GM13976 (cell line): ENCODE measurements around the gene SPINDOC.

Experiments used
- DNase-seq: peaks from one replicate; pipeline ENCODE4 v3.0.0; 2012; ENCODE audit warnings: low spot score
- CTCF ChIP-seq: IDR thresholded peaks from 2 replicates; pipeline ENCODE4 v1.5.1; 2012; ENCODE audit warnings: borderline replicate concordance, mild to moderate bottlenecking; ENCODE audit not compliant: insufficient read depth; ENCODE audit errors: extremely low read depth, missing control alignments, control extremely low read depth
- in situ Hi-C: fragments of 300-500 bp; cut with MboI; formaldehyde crosslinking; loops from one replicate; pipeline ENCODE4 v1.12.0; 2022; ENCODE audit warnings: low sequenced_read_pairs, mixed read lengths, inconsistent platforms; ENCODE audit not compliant: unreplicated experiment

SPINDOC gene

DNA sequence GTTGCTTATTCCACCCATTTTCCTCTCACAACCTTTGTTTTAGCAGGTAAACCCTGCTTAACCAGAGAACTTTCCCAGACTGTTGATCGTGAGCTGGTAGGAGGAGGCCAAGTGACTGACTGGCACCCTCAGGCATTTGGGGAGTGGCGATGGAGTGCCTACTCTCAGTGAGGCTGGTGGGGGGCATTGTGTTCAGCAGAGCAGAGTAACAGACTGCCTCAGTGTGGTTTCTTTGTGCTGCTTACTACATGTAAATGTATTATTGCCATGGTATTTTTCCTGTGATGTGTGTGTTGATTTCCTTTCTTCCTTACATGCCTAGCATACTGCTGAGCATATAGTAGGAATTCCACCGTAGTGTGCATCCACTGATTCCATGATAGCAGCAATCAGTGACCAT, 28.3 kb downstream of the SPINDOC start:
- no peak for DNase-seq
- TF ChIP-seq CTCF = no peak
- in situ Hi-C loops = no loop called here

GRCh38 chr11:63843041-63843440, 29.8 kb downstream of the SPINDOC start:
- TF ChIP-seq CTCF = no peak
- in situ Hi-C loops = no loop called here
- no peak for DNase-seq

DNA sequence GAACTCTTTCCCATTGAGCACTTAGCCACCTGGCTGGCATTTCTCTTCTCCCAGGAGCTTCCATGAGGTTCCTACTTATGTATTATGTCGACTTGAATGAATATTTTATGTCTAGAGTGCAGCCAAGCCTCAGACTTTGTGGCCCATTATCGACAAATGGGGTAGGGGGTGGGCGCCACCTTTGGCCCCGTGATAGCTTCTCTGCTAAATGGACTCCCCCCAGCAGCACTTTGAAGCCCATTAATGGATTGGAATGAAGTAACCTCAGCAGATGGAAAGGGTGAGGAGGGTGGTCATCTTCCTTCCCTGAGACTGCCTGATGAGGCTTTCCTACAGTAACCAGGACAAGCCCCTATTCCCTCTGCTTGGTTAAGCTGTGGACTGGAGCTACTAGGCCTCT, 31.6 kb downstream of the SPINDOC start:
- in situ Hi-C loops = no loop called here
- DNase-seq = no peak
- TF ChIP-seq CTCF = no peak

- in situ Hi-C loops = no loop called here
- no peak for DNase-seq
- no peak for TF ChIP-seq CTCF
Measured at GRCh38 chr11:63845303-63845702, 32.0 kb downstream of the SPINDOC start.

- no peak for DNase-seq
- in situ Hi-C loops = no loop called here
- TF ChIP-seq CTCF = no peak
Measured at GRCh38 chr11:63845911-63846310, 32.7 kb downstream of the SPINDOC start.

DNA sequence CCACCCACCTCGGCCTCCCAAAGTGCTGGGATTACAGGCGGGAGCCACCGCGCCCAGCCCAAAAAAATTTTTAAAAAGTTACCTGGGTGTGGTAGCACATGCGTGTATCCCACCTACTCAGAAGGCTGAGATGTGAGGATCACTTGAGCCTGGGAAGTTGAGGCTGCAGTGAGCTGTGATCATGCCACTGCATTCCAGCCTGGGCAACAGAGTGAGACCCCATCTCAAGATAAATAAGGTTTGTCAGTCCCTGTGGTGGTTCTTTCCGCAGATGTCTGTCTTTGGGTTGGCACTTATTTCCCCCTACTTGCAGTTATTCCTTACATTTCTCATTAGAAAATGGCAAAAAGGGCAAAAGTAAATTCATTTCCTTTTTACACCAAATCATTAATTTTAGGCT, 33.6 kb downstream of the SPINDOC start:
- no peak for TF ChIP-seq CTCF
- in situ Hi-C loops = no loop called here

DNA sequence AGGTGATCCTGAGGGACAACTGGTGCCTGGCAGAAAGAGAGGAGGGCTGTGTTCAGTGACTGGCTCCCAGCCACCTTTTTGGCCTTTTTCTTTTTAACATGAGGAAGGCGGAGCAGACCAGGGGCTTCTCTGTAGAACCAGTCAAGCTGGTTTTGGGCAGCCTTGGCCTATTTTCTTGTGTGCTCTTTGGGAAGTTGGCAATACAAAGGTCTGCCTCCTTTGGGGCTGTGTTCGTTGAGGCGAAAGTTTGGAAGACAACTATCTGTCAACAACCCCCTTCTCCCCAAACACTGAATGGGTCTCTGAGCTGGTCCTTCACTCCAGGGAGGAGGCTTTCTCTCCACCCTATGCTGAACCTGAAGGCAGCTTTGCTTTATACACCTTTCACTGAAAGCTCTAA, 34.1 kb downstream of the SPINDOC start:
- in situ Hi-C loops = no loop called here
- TF ChIP-seq CTCF = no peak
- no peak for DNase-seq

More for the DNA sequence above, 33.6 kb downstream of the SPINDOC start:
- no peak for DNase-seq
